HG02885 (cell line): ENCODE measurements around the gene AHNAK.

Source experiments
- ATAC-seq: cut with Tn5 transposase; IDR thresholded peaks from one replicate; pipeline ENCODE4 v1.9.1; 2021; ENCODE audit warnings: mild to moderate bottlenecking; ENCODE audit not compliant: unreplicated experiment, poor library complexity

AHNAK gene

GRCh38 chr11:62418733-62419132 is 127.9 kb downstream of the AHNAK start, which contains the start of gene SCGB1A1:
Gene SCGB1A1 (plus strand): TSS chr11:62419033. CDS start chr11:62419096, 63 bp downstream.
- ATAC-seq = no peak

GRCh38 chr11:62418136-62418535 is 128.5 kb downstream of the AHNAK start:
- ATAC-seq = no peak

GRCh38 chr11:62416596-62416995 is 130.0 kb downstream of the AHNAK start:
- no peak for ATAC-seq

- no peak for ATAC-seq
These were observed 133.4 kb downstream of the AHNAK start for GRCh38 chr11:62413060-62413696.

GRCh38 chr11:62411524-62411923 is 135.1 kb downstream of the AHNAK start:
- no peak for ATAC-seq

- ATAC-seq = no peak
These were observed 135.6 kb downstream of the AHNAK start for GRCh38 chr11:62410972-62411371.

GRCh38 chr11:62409831-62410230 is 136.8 kb downstream of the AHNAK start:
- ATAC-seq = no peak

GRCh38 chr11:62406034-62406433 is 140.6 kb downstream of the AHNAK start:
- no peak for ATAC-seq

GRCh38 chr11:62404901-62405300 is 141.7 kb downstream of the AHNAK start:
- ATAC-seq = no peak

GRCh38 chr11:62404435-62404834 is 142.2 kb downstream of the AHNAK start:
- no peak for ATAC-seq

- ATAC-seq = no peak
These were observed 143.5 kb downstream of the AHNAK start for GRCh38 chr11:62402960-62403730.

- no peak for ATAC-seq
These were observed 144.2 kb downstream of the AHNAK start for GRCh38 chr11:62402226-62402959.

- no peak for ATAC-seq
These were observed 144.8 kb downstream of the AHNAK start for GRCh38 chr11:62401811-62402210.

- no peak for ATAC-seq
These were observed 145.2 kb downstream of the AHNAK start for GRCh38 chr11:62401356-62401755.

GRCh38 chr11:62400760-62401159 is 145.8 kb downstream of the AHNAK start:
- ATAC-seq = no peak

- ATAC-seq = no peak
These were observed 146.3 kb downstream of the AHNAK start for GRCh38 chr11:62400281-62400680.

GRCh38 chr11:62399878-62400266 is 146.7 kb downstream of the AHNAK start:
- ATAC-seq = no peak

- no peak for ATAC-seq
These were observed 147.3 kb downstream of the AHNAK start for GRCh38 chr11:62399172-62399877.

GRCh38 chr11:62398011-62398994 is 148.3 kb downstream of the AHNAK start:
- no peak for ATAC-seq
